H1 (cell line): Measurements from ENCODE around the gene ABHD17B.

Experiments
- ATF3 ChIP-seq: IDR thresholded peaks from 2 replicates; pipeline ENCODE4 v1.6.1; 2011; ENCODE audit warnings: low read depth, mild to moderate bottlenecking, low read length; ENCODE audit not compliant: insufficient read depth
- BRCA1 ChIP-seq: IDR thresholded peaks from 2 replicates; pipeline ENCODE4 v1.6.1; 2012; ENCODE audit warnings: low read depth, low read length, improper control_type of control experiment
- CEBPB ChIP-seq: IDR thresholded peaks from 2 replicates; pipeline ENCODE4 v1.6.1; 2012; ENCODE audit warnings: low read depth, low read length
- CHD1 ChIP-seq: IDR thresholded peaks from 2 replicates; pipeline ENCODE4 v1.6.1; 2012; ENCODE audit warnings: low read depth, low read length, improper control_type of control experiment
- CHD2 ChIP-seq: IDR thresholded peaks from 2 replicates; pipeline ENCODE4 v1.6.1; 2012; ENCODE audit warnings: low read length, improper control_type of control experiment
- CTCF ChIP-seq, 3 experiments: IDR thresholded peaks; 1 replicate in 2 of 3; 2 replicates in 1 of 3; pipeline versions ENCODE4 v1.5.1 to v1.6.1; 2011; ENCODE audit warnings: low read length in 3 of 3, mild to moderate bottlenecking in 3 of 3, inconsistent platforms in 2 of 3, low read depth in 1 of 3, moderate library complexity in 1 of 3; ENCODE audit not compliant: insufficient read depth in 1 of 3; ENCODE audit errors: control extremely low read depth in 1 of 3
- EGR1 ChIP-seq: IDR thresholded peaks from 2 replicates; pipeline ENCODE4 v1.6.1; 2011; ENCODE audit warnings: low read depth, low read length, borderline replicate concordance
- EP300 ChIP-seq, 2 experiments: IDR thresholded peaks; 1 replicate in 1 of 2; 2 replicates in 1 of 2; pipeline ENCODE4 v1.6.1; 2011 to 2012; ENCODE audit warnings: low read depth in 2 of 2, low read length in 2 of 2, mild to moderate bottlenecking in 2 of 2, borderline replicate concordance in 1 of 2, inconsistent platforms in 1 of 2, moderate library complexity in 1 of 2
- EZH2 ChIP-seq: fragments of 200-600 bp; sonication (generic); IDR thresholded peaks from 2 replicates; pipeline ENCODE4 v1.7.1; 2012; ENCODE audit warnings: low read depth, mild to moderate bottlenecking, moderate library complexity, low read length, inconsistent platforms; ENCODE audit not compliant: severe bottlenecking
- HDAC2 ChIP-seq, 2 experiments: fragments of 300-600 bp in 1 of 2; sonication (generic) in 1 of 2; IDR thresholded peaks; 2 replicates each; pipeline ENCODE4 v1.6.1; 2011 to 2012; ENCODE audit warnings: low read depth in 2 of 2, low read length in 2 of 2, mild to moderate bottlenecking in 2 of 2, moderate library complexity in 2 of 2, borderline replicate concordance in 1 of 2, inconsistent platforms in 1 of 2
- MAX ChIP-seq: IDR thresholded peaks from 2 replicates; pipeline ENCODE4 v1.6.1; 2012; ENCODE audit warnings: inconsistent platforms
- POLR2A ChIP-seq, 2 experiments: IDR thresholded peaks; 1 replicate in 1 of 2; 2 replicates in 1 of 2; pipeline ENCODE4 v1.6.1; 2011; ENCODE audit warnings: low read depth in 2 of 2, low read length in 2 of 2, mild to moderate bottlenecking in 2 of 2; ENCODE audit errors: control extremely low read depth in 1 of 2
- TAF1 ChIP-seq: IDR thresholded peaks from 2 replicates; pipeline ENCODE4 v1.6.1; 2011; ENCODE audit warnings: mild to moderate bottlenecking, low read depth, low read length

GRCh38 chr9:71890042-71890679 lies 20.8 kb downstream of the ABHD17B start:
- TF ChIP-seq BRCA1 (no peak), CTCF (IDR thresholded peaks at IDR 0.05; ENCODE audit: control extremely low read depth in 1 of 3, insufficient read depth in 1 of 3, low read depth in 1 of 3, low read length in 3 of 3) (no peak), ATF3 (no peak), HDAC2 (IDR thresholded peaks at IDR 0.05; ENCODE audit: borderline replicate concordance in 1 of 2, low read depth in 2 of 2, low read length in 2 of 2) (no peak), EZH2 (no peak), TAF1 (no peak), CHD2 (no peak), POLR2A (IDR thresholded peaks at IDR 0.05; ENCODE audit: control extremely low read depth in 1 of 2, low read depth in 2 of 2, low read length in 2 of 2) (no peak), MAX (no peak), CHD1 (no peak), CEBPB (no peak), EP300 (IDR thresholded peaks at IDR 0.05; ENCODE audit: borderline replicate concordance in 1 of 2, low read depth in 2 of 2, low read length in 2 of 2) (no peak), EGR1 (no peak)
